Sigmoid colon (tissue), 7 donors: ENCODE measurements around the gene TRAIP. TPM values are rescaled to one million over a fixed set of nuclear protein-coding genes. Genes with fewer than 3 reads are reported as not detected.

Experiments
- DNase-seq: peaks from one replicate; pipeline ENCODE4 v3.0.0-alpha.2; 2019
- H3K27ac ChIP-seq, 4 donors: fragments of 200-600 bp; sonication (generic); one replicate each; pipeline ENCODE4 v1.5.1; 2016 to 2019; ENCODE audit warnings: mild to moderate bottlenecking in 1 of 4
- H3K27me3 ChIP-seq, 3 donors: fragments of 200-600 bp; sonication (generic); one replicate each; pipeline ENCODE4 v1.5.1; 2019; ENCODE audit warnings: mild to moderate bottlenecking in 1 of 3
- H3K36me3 ChIP-seq, 4 donors: fragments of 200-600 bp; sonication (generic); one replicate each; pipeline ENCODE4 v1.5.1; 2016 to 2019
- H3K4me1 ChIP-seq, 4 donors: fragments of 200-600 bp; sonication (generic); one replicate each; pipeline ENCODE4 v1.5.1; 2017 to 2019
- H3K4me3 ChIP-seq, 4 donors: fragments of 200-600 bp; sonication (generic); one replicate each; pipeline ENCODE4 v1.5.1; 2017 to 2019; ENCODE audit warnings: mild to moderate bottlenecking in 2 of 4, moderate library complexity in 1 of 4
- H3K9me3 ChIP-seq, 4 donors: fragments of 200-600 bp in 3 of 4; sonication (generic) in 3 of 4; one replicate each; pipeline versions ENCODE4 v1.5.1 to v1.6.1; 2013 to 2019
- CTCF ChIP-seq, 4 experiments: fragments of 450-650 bp in 3 of 4; fragments of 200-600 bp in 1 of 4; IDR thresholded peaks; one replicate each; pipeline ENCODE4 v1.5.1; 2016 to 2019; ENCODE audit warnings: antibody characterized with exemption in 4 of 4, mild to moderate bottlenecking in 3 of 4, moderate library complexity in 2 of 4
- EP300 ChIP-seq, 4 donors: sonication (generic); formaldehyde crosslinking; IDR thresholded peaks; one replicate each; pipeline ENCODE4 v1.6.1; 2017; ENCODE audit warnings: antibody characterized with exemption in 4 of 4
- POLR2A ChIP-seq, 2 donors: fragments of 450-650 bp; IDR thresholded peaks; one replicate each; pipeline ENCODE4 v1.6.1; 2016; ENCODE audit warnings: antibody characterized with exemption in 2 of 2, mild to moderate bottlenecking in 2 of 2, moderate library complexity in 2 of 2
- POLR2AphosphoS5 ChIP-seq, 4 donors: sonication (generic); formaldehyde crosslinking; IDR thresholded peaks; one replicate each; pipeline ENCODE4 v1.6.1; 2017; ENCODE audit warnings: antibody characterized with exemption in 4 of 4
- WGBS, 2 donors: extraction: QIAGEN DNeasy Blood & Tissue Kit; methylation state at CpG; one replicate each; pipeline ENCODE4 v1.1.7; 2013; 5-methylcytosine and 5-hydroxymethylcytosine counted together
- intact Hi-C: fragments of 100-400 bp; cut with DNase I; formaldehyde crosslinking; loops from one replicate; pipeline ENCODE4 v1.15.1; 2023
- polyA plus RNA-seq, 3 donors: library from polyadenylated mRNA; stranded (reverse); fragments of 200-250 nt; gene quantifications; one replicate each; pipeline ENCODE4 v1.2.3, GENCODE V29; 2013
- small RNA-seq, 3 donors: library from RNA; depleted of rRNA; stranded (forward); fragments of <200 nt; gene quantifications; one replicate each; pipeline ENCODE3, GENCODE V24; 2016
- total RNA-seq, 4 donors: library from RNA; depleted of rRNA; stranded (reverse); fragments of >200 nt; gene quantifications; one replicate each; pipeline ENCODE4 v1.1.0, GENCODE V29; 2016
- donor health status: healthy with polysubstance abuse.
- donor health status: Bipolar disorder and iron deficiency.
- donor health status: healthy.

TRAIP gene
- total and polyA plus RNA-seq, 7 donors: 0.54 to 7.1 (median 1.5) TPM

DNA sequence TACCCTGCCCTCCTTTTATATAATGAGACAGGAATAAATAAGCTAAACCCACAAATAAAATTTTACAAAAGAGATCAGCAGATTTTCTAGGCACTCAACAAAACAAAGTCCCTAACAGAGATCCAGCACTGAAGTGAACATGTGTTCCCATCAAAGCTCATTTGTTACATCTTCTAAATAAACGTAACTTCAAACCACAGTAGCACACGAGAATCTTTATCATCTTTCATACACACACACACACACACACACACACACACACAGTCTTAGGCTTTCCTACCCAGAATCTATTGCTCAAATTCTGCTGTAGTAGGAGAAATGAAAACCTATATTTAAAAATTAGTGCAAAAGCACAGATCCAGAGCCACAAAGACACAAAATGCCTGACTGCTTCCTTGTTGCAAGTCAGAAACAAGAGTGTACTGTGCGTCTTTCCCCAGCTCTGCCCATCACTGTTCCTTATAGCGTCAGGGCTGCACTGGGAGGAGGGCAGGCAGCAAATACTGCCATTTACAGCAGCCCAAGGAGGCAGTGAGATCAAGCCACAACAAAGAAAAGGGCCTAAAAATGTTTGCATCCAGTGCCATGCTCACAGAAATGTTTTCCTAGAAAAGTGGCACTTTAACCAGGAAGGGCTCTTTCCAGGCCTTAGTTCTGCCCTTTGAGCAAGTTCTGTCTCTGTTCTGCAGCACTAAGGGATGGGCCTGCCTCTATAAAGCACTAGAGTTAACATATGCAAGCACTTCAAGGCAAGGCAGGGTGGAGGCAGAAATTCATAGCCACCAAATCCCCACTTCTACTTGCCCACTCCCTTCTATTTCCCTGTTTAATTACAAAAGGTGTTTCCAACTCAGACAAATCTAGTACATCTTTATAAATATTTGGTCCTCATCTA is 76.0 kb downstream of the TRAIP start:
- Histone ChIP-seq H3K4me3 (no peak overlapping the region), H3K27me3 (no peaks in the 10 kb centered on the region), H3K9me3 (no peaks in the 10 kb centered on the region), H3K4me1 (peaks cover 0 to 63% (median 54%) of the 10 kb centered on the region in 4 donors), H3K27ac (no peak overlapping the region), H3K36me3 (peaks cover 0 to 49% (median 3%) of the 10 kb centered on the region in 4 donors)
- peak; percentile 24 for DNase-seq
- 52 to 63% methylated on average over 4 of the region's 4 CpGs for WGBS, 2 donors
- intact Hi-C loops: no loop called here
- TF ChIP-seq EP300 (IDR thresholded peaks at IDR 0.05): no peak

- H3K4me1 ChIP-seq: peaks cover 0 to 63% (median 53%) of the 10 kb centered on the region in 4 donors
Measured at GRCh38 chr3:49779358-49780079, 76.8 kb downstream of the TRAIP start.

More at GRCh38 chr3:49779358-49780079, 76.8 kb downstream of the TRAIP start:
- WGBS, 2 donors: 92 to 93% methylated on average over 5 of the region's 5 CpGs
- TF ChIP-seq POLR2AphosphoS5 (IDR thresholded peaks at IDR 0.05) (no peak), POLR2A (IDR thresholded peaks at IDR 0.05) (no peak), EP300 (IDR thresholded peaks at IDR 0.05) (no peak), CTCF (IDR thresholded peaks at IDR 0.05) (no peak)
- H3K27ac ChIP-seq: no peak overlapping the region
- H3K4me3 ChIP-seq: no peak overlapping the region
- peak; percentile 9 for DNase-seq
- peaks cover 0 to 44% (median 3%) of the 10 kb centered on the region in 4 donors for H3K36me3 ChIP-seq
- no peaks in the 10 kb centered on the region for H3K27me3 ChIP-seq
- intact Hi-C loops: no loop called here
- H3K9me3 ChIP-seq: no peaks in the 10 kb centered on the region

Small RNAs within 50 kb of the gene (small RNA-seq; reads per million reads assigned to genes)
- gene RN7SL217P: 0 reads per million in 3 donors

Other genes starting within 250 kb of the TRAIP start
- gene APEH, start 182.2 kb downstream of the TRAIP start, total RNA-seq: 10 to 100 TPM; 49.0 to 64.8 (median 57.7) TPM
- 100 to 1,000 TPM in 1 of 3 donors, 10 to 100 TPM in 2; 64.9 to 102 (median 71.4) TPM for gene APEH, start 182.2 kb downstream of the TRAIP start, polyA plus RNA-seq
- gene MST1, start 167.1 kb downstream of the TRAIP start, total RNA-seq: 10 to 100 TPM in 2 of 4 donors, 1 to 10 TPM in 2; 3.9 to 12.5 (median 7.7) TPM
- 10 to 100 TPM in 1 of 3 donors, 1 to 10 TPM in 1, not detected in 1; 3.0 to 18.1 TPM for gene MST1, start 167.1 kb downstream of the TRAIP start, polyA plus RNA-seq
- gene RNF123, start 167.0 kb downstream of the TRAIP start, total RNA-seq: 10 to 100 TPM; 16.5 to 29.4 (median 20.8) TPM
- gene RNF123, start 167.0 kb downstream of the TRAIP start, polyA plus RNA-seq: 10 to 100 TPM; 12.5 to 28.6 (median 14.4) TPM
- gene AMIGO3, start 136.9 kb downstream of the TRAIP start, total RNA-seq: under 1 TPM in 2 of 4 donors, not detected in 2; 0.71 to 0.82 TPM
- gene AMIGO3, start 136.9 kb downstream of the TRAIP start, polyA plus RNA-seq: 1 to 10 TPM in 1 of 3 donors, under 1 TPM in 1, not detected in 1; 0.46 to 1.2 TPM
- gene GMPPB, start 132.6 kb downstream of the TRAIP start, total RNA-seq: 10 to 100 TPM in 2 of 4 donors, 1 to 10 TPM in 2; 9.9 to 14.3 (median 10.8) TPM
- gene GMPPB, start 132.6 kb downstream of the TRAIP start, polyA plus RNA-seq: 10 to 100 TPM; 25.2 to 57.5 (median 44.9) TPM
- gene IP6K1, start 70.0 kb downstream of the TRAIP start, total RNA-seq: 10 to 100 TPM; 29.1 to 37.1 (median 33.7) TPM
- 10 to 100 TPM; 13.8 to 27.1 (median 21.0) TPM for gene IP6K1, start 70.0 kb downstream of the TRAIP start, polyA plus RNA-seq
- 1 to 10 TPM in 1 of 4 donors, under 1 TPM in 2, not detected in 1; 0.27 to 1.1 (median 0.99) TPM for gene CDHR4, start 56.7 kb downstream of the TRAIP start, total RNA-seq
- gene CDHR4, start 56.7 kb downstream of the TRAIP start, polyA plus RNA-seq: under 1 TPM in 1 of 3 donors, not detected in 2; 0.16 TPM
- 1 to 10 TPM in 3 of 4 donors, under 1 TPM in 1; 0.95 to 5.0 (median 4.1) TPM for gene INKA1, start 53.3 kb downstream of the TRAIP start, total RNA-seq
- gene INKA1, start 53.3 kb downstream of the TRAIP start, polyA plus RNA-seq: 1 to 10 TPM in 1 of 3 donors, under 1 TPM in 1, not detected in 1; 0.60 to 3.5 TPM
- gene UBA7, start 42.6 kb downstream of the TRAIP start, total RNA-seq: 10 to 100 TPM; 28.5 to 74.2 (median 55.7) TPM
- 10 to 100 TPM; 15.6 to 92.6 (median 22.9) TPM for gene UBA7, start 42.6 kb downstream of the TRAIP start, polyA plus RNA-seq
- not detected for gene CAMKV, start 13.3 kb upstream of the TRAIP start, total RNA-seq
- gene CAMKV, start 13.3 kb upstream of the TRAIP start, polyA plus RNA-seq: under 1 TPM in 1 of 3 donors, not detected in 2; 0.12 TPM
- 1 to 10 TPM; 1.2 to 4.2 (median 2.1) TPM for gene MST1R, start 47.3 kb upstream of the TRAIP start, total RNA-seq
- 100 to 1,000 TPM in 1 of 3 donors, 10 to 100 TPM in 2; 15.7 to 106 (median 24.0) TPM for gene MST1R, start 47.3 kb upstream of the TRAIP start, polyA plus RNA-seq
- 10 to 100 TPM; 10.4 to 16.3 (median 12.5) TPM for gene MON1A, start 73.2 kb upstream of the TRAIP start, total RNA-seq
- gene MON1A, start 73.2 kb upstream of the TRAIP start, polyA plus RNA-seq: 10 to 100 TPM in 1 of 3 donors, 1 to 10 TPM in 2; 5.4 to 10.3 (median 7.9) TPM
- gene RBM6, start 83.6 kb upstream of the TRAIP start, total RNA-seq: 100 to 1,000 TPM in 1 of 4 donors, 10 to 100 TPM in 3; 61.0 to 215 (median 93.6) TPM
- gene RBM6, start 83.6 kb upstream of the TRAIP start, polyA plus RNA-seq: 10 to 100 TPM; 13.6 to 78.0 (median 21.6) TPM
- 100 to 1,000 TPM; 149 to 294 (median 176) TPM for gene RBM5, start 232.4 kb upstream of the TRAIP start, total RNA-seq
- 10 to 100 TPM; 19.4 to 96.4 (median 33.6) TPM for gene RBM5, start 232.4 kb upstream of the TRAIP start, polyA plus RNA-seq